ENCODE data around the gene TBL1X.
"Not testable (repeated sequence)": the region's sequence is repeated elsewhere in the genome, so short reads cannot be mapped to it uniquely, and the experiment has no call there.

TBL1X gene

GRCh38 chrX:9717376-9717775, 252.5 kb downstream of the TBL1X start:
- DNase-seq, result no peak

- no peak for DNase-seq
Observed at GRCh38 chrX:9724711-9725110, 259.9 kb downstream of the TBL1X start.

- DNase-seq, result no peak
Observed at GRCh38 chrX:9728261-9728660, 263.4 kb downstream of the TBL1X start.

GRCh38 chrX:9729171-9729885, 264.5 kb downstream of the TBL1X start:
- DNase-seq, result no peak

GRCh38 chrX:9730078-9730477, 265.2 kb downstream of the TBL1X start:
- no peak for DNase-seq

GRCh38 chrX:9730752-9731151, 265.9 kb downstream of the TBL1X start:
- DNase-seq, result no peak

GRCh38 chrX:9737363-9737762, 272.5 kb downstream of the TBL1X start:
- DNase-seq, result no peak

GRCh38 chrX:9738151-9738550, 273.3 kb downstream of the TBL1X start:
- no peak for DNase-seq

- no peak for DNase-seq
Observed at GRCh38 chrX:9739130-9739529, 274.3 kb downstream of the TBL1X start.

- no peak for DNase-seq
Observed at GRCh38 chrX:9745417-9746115, 280.7 kb downstream of the TBL1X start.

- DNase-seq, result no peak
Observed at GRCh38 chrX:9746148-9746888, 281.5 kb downstream of the TBL1X start.

- no peak for DNase-seq
Observed at GRCh38 chrX:9747644-9748043, 282.8 kb downstream of the TBL1X start.

GRCh38 chrX:9749146-9749692, 284.4 kb downstream of the TBL1X start:
- DNase-seq, result no peak

GRCh38 chrX:9757366-9757765, 292.5 kb downstream of the TBL1X start:
- DNase-seq, result no peak

- no peak for DNase-seq
Observed at GRCh38 chrX:9758021-9758638, 293.3 kb downstream of the TBL1X start.

- no peak for DNase-seq
Observed at GRCh38 chrX:9759337-9759736, 294.5 kb downstream of the TBL1X start.

GRCh38 chrX:9765072-9765736, 300.3 kb downstream of the TBL1X start:
- no peak for DNase-seq

GRCh38 chrX:9765737-9766097, 300.9 kb downstream of the TBL1X start, which contains the start of gene GPR143:
TSS of gene GPR143 (minus strand) at chrX:9765847. CDS start at chrX:9765817, 30 bp downstream.
- DNase-seq, result no peak

GRCh38 chrX:9767375-9767774, 302.5 kb downstream of the TBL1X start:
- no peak for DNase-seq

- DNase-seq, result not testable (repeated sequence)
Observed at GRCh38 chrX:9768321-9768839, 303.5 kb downstream of the TBL1X start.

GRCh38 chrX:9770319-9770718, 305.5 kb downstream of the TBL1X start:
- DNase-seq, result no peak

GRCh38 chrX:9772943-9773342, 308.1 kb downstream of the TBL1X start:
- DNase-seq, result no peak
